Activated effector memory CD4-positive, alpha-beta T cell treated with Interleukin-2 at 50 U/mL for 16 hours (primary cell): ENCODE measurements around the gene LENEP.

Experiments
- DNase-seq: peaks from one replicate; pipeline ENCODE4 v3.0.0-alpha.2; 2020

LENEP gene

GRCh38 chr1:155012776-155013602 lies 19.6 kb downstream of the LENEP start:
- DNase-seq = no peak

- peak; percentile 48 for DNase-seq
These were observed 20.2 kb downstream of the LENEP start for GRCh38 chr1:155013632-155014031.

- DNase-seq = no peak
These were observed 21.5 kb downstream of the LENEP start for GRCh38 chr1:155014709-155015508.

- DNase-seq = no peak
These were observed 22.3 kb downstream of the LENEP start for GRCh38 chr1:155015527-155016230.

GRCh38 chr1:155016231-155016831 lies 22.9 kb downstream of the LENEP start:
- DNase-seq = no peak

- DNase-seq = peak; percentile 83
These were observed 23.9 kb downstream of the LENEP start for GRCh38 chr1:155017041-155017945.

DNA sequence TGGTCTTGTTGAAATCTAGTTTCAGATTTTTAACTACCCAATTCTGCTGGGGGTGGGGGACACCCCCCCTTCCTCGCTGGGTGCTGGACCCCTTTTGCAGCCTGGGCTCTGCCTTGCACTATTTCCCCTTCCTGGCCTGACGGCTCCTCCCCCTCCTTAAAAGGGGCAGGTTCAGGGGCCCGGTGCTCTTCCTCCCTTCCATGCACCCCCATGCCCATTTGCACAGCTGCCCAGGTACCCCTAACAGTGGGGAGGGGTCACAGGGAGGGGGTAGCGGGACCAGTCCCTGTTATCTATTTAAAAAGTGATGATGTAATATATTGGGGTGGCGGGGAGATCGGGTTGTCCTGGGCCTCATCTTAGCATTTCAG lies 24.5 kb downstream of the LENEP start:
- DNase-seq = no peak

GRCh38 chr1:155018617-155019348 lies 25.4 kb downstream of the LENEP start:
- no peak for DNase-seq

- DNase-seq = no peak
These were observed 26.2 kb downstream of the LENEP start for GRCh38 chr1:155019377-155020245.

DNA sequence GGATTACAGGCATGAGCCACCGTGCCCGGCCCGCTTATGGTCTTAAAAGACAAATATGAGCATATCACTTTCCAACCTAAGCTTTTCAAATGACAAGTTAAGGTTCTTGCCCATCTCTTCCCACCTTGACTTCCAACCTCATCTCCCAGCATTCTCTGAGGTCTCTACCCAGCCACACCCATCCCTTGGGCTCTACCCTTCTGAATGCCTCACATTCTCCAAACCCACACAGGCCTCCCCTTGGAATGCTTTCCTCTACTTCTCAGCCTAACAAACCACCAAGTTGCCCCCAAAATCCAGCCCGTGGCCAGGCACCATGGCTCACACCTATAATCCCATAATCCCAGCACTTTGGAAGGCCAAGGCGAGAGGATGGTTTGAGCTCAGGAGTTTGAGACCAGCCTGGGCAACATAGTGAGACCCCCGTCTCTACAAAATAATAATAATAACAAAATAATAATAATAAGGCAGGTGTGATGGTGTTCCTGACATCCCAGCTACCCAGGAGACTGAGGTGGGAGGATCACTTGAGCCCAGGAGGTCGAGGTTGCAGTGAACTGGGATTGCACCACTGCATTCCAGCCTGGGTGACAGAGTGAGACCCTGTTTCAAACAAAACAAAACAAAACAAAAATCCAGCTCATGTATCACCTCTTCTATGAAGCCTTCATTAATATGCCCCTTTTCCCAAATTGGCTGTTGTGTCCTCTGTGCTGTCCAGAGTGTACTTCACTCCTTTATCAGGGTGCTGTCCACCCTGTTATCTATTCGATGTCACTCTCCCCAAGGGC lies 28.9 kb downstream of the LENEP start:
- DNase-seq = no peak

DNA sequence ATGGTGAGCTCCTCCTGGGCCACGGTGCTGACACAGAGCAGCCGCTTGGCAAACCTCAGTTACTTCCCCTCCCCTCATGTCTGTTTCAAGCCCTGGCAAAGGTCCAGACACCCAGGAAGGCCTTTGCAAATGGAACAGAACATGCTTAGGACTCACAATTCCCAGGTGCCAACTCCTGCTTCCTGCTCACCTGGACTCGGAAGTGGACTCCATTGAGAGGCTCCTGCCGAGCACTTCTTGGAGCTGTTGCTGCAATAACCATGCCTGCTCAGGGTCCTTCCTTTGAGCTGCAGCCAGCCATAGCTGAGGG lies 29.5 kb downstream of the LENEP start:
- DNase-seq = no peak

DNA sequence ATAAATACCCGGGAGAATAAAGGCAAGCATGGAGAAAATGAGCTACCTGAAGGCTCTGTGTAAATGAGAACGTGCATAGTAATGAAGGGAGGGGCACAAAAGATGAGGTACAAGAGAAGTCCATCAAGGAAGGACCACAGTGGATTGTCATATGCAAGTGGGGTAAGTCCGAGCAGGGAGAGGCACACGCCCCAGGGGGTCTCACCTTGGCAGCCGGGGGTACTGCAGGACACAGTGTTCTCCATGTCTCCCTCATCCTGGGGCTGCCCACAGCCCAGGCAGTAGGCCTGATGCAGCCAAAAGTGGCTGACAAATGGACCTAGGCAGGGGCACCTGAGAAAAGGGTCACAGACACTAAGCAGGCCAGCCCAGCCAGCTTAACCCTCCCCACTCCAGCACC lies 30.2 kb downstream of the LENEP start:
- no peak for DNase-seq

GRCh38 chr1:155024315-155024714 lies 30.9 kb downstream of the LENEP start:
- DNase-seq = no peak

DNA sequence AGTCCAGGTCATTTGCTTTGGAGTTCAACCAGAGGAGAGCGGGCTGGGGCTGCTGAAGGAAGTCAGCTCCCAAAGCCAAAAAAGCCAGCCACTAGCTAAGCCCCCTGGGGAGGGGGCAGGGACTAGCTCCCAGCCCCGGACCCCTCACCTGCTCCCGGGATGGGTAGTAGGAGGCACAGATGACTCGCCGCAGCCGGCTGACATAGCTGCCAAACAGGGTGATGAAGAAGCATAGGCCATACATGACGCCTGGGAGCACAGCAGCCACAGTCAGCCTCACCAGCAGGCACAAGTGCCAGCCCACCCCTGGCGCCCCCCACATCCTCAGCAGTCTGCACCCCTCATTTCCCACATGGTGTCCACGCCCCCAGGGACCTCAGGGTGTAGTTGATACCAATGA lies 32.8 kb downstream of the LENEP start:
- DNase-seq = no peak

DNA sequence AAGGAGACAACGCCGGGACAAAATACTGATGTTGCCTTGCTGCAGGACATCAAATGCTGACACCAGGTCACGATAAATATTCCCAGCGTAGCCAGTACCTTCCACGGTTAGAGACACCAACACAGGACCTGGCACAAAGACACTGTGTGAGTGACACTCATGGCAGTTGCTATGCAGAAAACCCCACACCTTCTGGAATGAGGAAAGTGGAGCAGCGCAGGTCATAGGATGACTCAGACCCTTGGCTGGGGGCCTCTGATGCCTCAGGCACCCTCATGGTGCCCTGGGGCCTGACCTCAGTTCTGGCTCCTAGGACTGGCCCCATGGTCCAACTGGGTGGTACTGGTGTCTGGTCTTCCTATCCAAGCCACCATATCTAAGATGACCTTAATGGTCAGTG lies 33.2 kb downstream of the LENEP start:
- no peak for DNase-seq

- DNase-seq = no peak
These were observed 36.3 kb downstream of the LENEP start for GRCh38 chr1:155029513-155030242.

GRCh38 chr1:155030243-155030795 lies 36.9 kb downstream of the LENEP start:
- DNase-seq = no peak

DNA sequence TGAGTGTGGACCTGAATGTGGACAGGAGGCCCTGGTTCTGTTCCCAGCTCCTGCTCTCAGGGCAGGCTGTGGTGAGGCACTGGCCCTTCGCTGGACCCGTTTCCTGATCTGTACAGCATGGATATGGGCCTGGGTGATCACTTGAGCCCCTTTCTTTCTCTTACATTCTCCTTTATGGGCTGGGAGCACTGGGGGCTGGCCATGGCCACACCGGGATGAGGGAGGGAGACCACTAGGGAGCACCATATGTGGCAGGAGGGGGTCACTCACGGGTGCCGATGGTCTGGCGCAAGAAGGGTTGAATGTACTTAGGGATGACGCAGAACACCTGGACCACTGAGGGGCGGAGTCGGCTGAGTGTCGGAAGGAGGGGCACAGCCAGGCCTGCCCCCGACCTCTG lies 37.5 kb downstream of the LENEP start:
- no peak for DNase-seq

DNA sequence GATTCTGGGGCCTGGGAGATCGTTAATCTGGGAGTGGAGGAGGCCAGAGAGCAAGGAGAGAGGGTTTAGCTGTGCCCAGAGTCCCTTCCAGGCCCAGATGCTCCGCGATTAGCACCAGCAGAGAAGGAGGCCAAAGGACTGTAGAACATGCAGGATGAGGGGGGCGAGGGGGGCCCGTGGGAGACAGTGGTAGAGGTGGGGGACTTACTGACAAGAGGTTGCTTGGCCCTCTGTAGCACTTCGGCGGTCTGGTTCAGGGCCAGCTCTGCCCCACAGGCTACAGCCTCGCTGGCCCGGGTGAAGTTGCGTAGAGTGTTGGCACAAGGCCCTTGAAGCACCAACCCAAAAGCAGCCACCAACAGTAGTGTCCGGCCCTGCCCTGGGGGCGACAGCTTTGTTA lies 39.5 kb downstream of the LENEP start:
- DNase-seq = no peak
